Endodermal cell (in vitro differentiated cells): ENCODE data around the gene DCST2. TPM values are rescaled to one million over a fixed set of nuclear protein-coding genes. Genes with fewer than 3 reads are reported as not detected.

Experiments
- DNase-seq: peaks from one replicate; pipeline ENCODE4 v3.0.0-alpha.2; 2017
- H3K27ac ChIP-seq: 2 replicates; pipeline ENCODE4 v1.5.1; 2013; ENCODE audit warnings: mild to moderate bottlenecking, low read depth, low read length, moderate library complexity
- H3K27me3 ChIP-seq: 2 replicates; pipeline ENCODE4 v1.6.1; 2013; ENCODE audit warnings: mild to moderate bottlenecking, low read length, moderate library complexity; ENCODE audit not compliant: insufficient read depth, control insufficient read depth, poor library complexity, severe bottlenecking
- H3K36me3 ChIP-seq: 2 replicates; pipeline ENCODE4 v1.7.0; 2013; ENCODE audit warnings: mild to moderate bottlenecking, low read length, moderate library complexity; ENCODE audit not compliant: control insufficient read depth, insufficient read depth
- H3K4me1 ChIP-seq: one replicate; pipeline ENCODE4 v1.7.0; 2013; ENCODE audit warnings: low read length; ENCODE audit not compliant: control insufficient read depth, insufficient read depth
- H3K4me3 ChIP-seq: 2 replicates; pipeline ENCODE4 v1.5.1; 2013; ENCODE audit warnings: mild to moderate bottlenecking, low read length, moderate library complexity
- H3K9ac ChIP-seq: 2 replicates; pipeline ENCODE4 v1.6.1; 2013; ENCODE audit warnings: mild to moderate bottlenecking, low read length, moderate library complexity; ENCODE audit not compliant: poor library complexity, severe bottlenecking; ENCODE audit errors: extremely low read depth
- H3K9me3 ChIP-seq: 2 replicates; pipeline ENCODE4 v1.6.1; 2013; ENCODE audit warnings: mild to moderate bottlenecking, low read length, moderate library complexity; ENCODE audit not compliant: control insufficient read depth
- H3K27ac Mint-ChIP-seq: 2 replicates; pipeline ENCODE4 v1.8.0; 2020; ENCODE audit warnings: mixed read lengths
- H3K27me3 Mint-ChIP-seq: 2 replicates; pipeline ENCODE4 v1.8.0; 2021; ENCODE audit warnings: mild to moderate bottlenecking, mixed read lengths; ENCODE audit not compliant: insufficient read depth
- H3K36me3 Mint-ChIP-seq: 2 replicates; pipeline ENCODE4 v1.8.0; 2020; ENCODE audit warnings: low read depth, mixed read lengths
- H3K4me1 Mint-ChIP-seq: 2 replicates; pipeline ENCODE4 v1.8.0; 2020; ENCODE audit warnings: mixed read lengths
- H3K4me3 Mint-ChIP-seq: 2 replicates; pipeline ENCODE4 v1.8.0; 2020; ENCODE audit warnings: mild to moderate bottlenecking, moderate library complexity, mixed read lengths
- H3K9me3 Mint-ChIP-seq: 2 replicates; pipeline ENCODE4 v1.8.0; 2020; ENCODE audit warnings: mild to moderate bottlenecking, mixed read lengths
- WGBS, 2 experiments: methylation state at CpG; one replicate each; pipeline versions ENCODE4 v1.1.5 to v1.1.7; 2013; ENCODE audit warnings: missing lambda C conversion rate in 2 of 2, mixed read lengths in 1 of 2; ENCODE audit not compliant: insufficient coverage in 1 of 2, insufficient read length in 1 of 2; 5-methylcytosine and 5-hydroxymethylcytosine counted together
- total RNA-seq, 2 donors: library from RNA; stranded (reverse); fragmentation: NEBNext Ultra II Directional in 1 of 2; extraction: Animal tissue kit (Norgen Biotek cat#: 25700) in 1 of 2; gene quantifications; 2 replicates in 1 of 2; 3 replicates in 1 of 2; pipeline ENCODE4 v1.2.1, GENCODE V29; 2021
- TF ChIP-seq, protein P1 (sequence below): fragments of 200-600 bp; sonication (generic); conservative IDR thresholded peaks from 2 replicates; pipeline ENCODE4 v1.5.0; 2021; ENCODE audit warnings: antibody characterized with exemption, mild to moderate bottlenecking

The DCST2 gene
- total RNA-seq, 2 donors from 2014 or later = 0.44 to 2.0 TPM

DNA sequence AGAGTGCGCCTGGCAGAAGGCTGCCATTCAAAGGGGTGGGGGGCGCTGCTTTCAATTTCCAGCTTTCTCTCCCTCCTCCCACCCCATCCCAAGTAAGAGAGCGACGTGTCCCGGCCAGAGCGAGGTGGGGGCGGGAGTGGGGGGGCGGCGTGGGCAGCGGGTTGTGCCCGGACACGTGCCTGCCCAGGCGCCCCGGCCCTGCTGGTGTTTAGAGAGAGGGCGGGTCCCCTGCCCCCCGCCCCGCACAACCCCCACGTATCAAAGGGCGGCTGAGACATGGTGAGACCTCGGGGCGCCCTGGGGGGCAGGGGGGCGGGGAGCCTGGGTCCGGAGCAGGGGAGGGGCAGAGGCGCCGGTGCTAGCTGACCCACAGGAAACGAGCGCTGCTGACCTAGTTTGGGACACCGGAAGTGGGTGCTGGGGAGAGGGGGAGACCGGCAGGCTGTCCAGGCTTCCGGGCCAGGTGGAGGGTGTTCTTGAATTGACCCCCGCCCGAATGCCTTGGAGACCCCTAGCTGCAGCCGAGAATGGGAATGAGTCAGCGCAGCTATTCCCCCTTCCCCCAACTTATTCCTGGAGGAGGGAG lies 29.7 kb downstream of the DCST2 start:
- H3K9me3 Mint-ChIP-seq = no peaks in the 10 kb centered on the region
- Histone ChIP-seq H3K9me3 (no peaks in the 10 kb centered on the region), H3K9ac (peak overlapping the region; percentile 53), H3K27me3 (no peaks in the 10 kb centered on the region), H3K36me3 (no peaks in the 10 kb centered on the region), H3K27ac (no peak overlapping the region), H3K4me1 (peaks cover 9% of the 10 kb centered on the region), H3K4me3 (peak overlapping the region; percentile 93)
- no peaks in the 10 kb centered on the region for H3K36me3 Mint-ChIP-seq
- H3K27me3 Mint-ChIP-seq = peaks cover 2% of the 10 kb centered on the region
- 0 to 4% methylated on average over 1 to 29 of the region's 34 CpGs for WGBS, 2 experiments
- TF ChIP-seq, protein P1, sequence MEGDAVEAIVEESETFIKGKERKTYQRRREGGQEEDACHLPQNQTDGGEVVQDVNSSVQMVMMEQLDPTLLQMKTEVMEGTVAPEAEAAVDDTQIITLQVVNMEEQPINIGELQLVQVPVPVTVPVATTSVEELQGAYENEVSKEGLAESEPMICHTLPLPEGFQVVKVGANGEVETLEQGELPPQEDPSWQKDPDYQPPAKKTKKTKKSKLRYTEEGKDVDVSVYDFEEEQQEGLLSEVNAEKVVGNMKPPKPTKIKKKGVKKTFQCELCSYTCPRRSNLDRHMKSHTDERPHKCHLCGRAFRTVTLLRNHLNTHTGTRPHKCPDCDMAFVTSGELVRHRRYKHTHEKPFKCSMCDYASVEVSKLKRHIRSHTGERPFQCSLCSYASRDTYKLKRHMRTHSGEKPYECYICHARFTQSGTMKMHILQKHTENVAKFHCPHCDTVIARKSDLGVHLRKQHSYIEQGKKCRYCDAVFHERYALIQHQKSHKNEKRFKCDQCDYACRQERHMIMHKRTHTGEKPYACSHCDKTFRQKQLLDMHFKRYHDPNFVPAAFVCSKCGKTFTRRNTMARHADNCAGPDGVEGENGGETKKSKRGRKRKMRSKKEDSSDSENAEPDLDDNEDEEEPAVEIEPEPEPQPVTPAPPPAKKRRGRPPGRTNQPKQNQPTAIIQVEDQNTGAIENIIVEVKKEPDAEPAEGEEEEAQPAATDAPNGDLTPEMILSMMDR = no peak
- H3K27ac Mint-ChIP-seq = peak overlapping the region; percentile 88
- DNase-seq = peak; percentile 81
- H3K4me1 Mint-ChIP-seq = peaks cover 13% of the 10 kb centered on the region
- peak overlapping the region; percentile 93 for H3K4me3 Mint-ChIP-seq

DNA sequence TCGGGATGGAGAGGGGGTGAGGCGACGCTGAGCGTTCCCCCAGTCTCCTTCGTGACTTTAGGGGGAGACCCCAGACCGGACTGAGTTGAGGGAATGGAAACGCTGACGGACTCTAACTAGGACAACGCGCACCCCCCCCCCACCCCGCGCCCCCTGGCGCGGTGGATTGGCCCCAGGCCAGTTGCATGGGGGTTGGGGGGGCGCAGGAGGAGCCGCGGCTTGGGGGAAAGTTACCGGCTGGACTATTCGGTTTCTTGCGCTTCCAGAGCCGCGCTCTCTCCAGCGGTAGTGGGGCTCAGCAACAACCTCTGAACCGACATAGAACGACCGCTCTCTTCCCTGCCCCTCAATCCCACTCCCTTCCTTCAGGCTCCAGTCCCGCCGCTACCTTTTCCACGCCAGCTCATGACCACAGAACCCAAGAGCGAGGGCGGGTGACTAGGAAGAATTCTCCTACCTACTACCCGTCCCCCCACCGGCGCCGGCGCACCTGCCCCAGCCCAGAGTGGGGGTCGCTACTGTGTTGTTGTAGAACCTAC lies 30.3 kb downstream of the DCST2 start:
- Histone ChIP-seq H3K36me3 (no peaks in the 10 kb centered on the region), H3K27me3 (no peaks in the 10 kb centered on the region), H3K9me3 (no peaks in the 10 kb centered on the region), H3K9ac (peak overlapping the region; percentile 53), H3K4me1 (peaks cover 9% of the 10 kb centered on the region), H3K4me3 (peak overlapping the region; percentile 93), H3K27ac (no peak overlapping the region)
- Mint-ChIP-seq H3K36me3 (no peaks in the 10 kb centered on the region), H3K27ac (peak overlapping the region; percentile 88), H3K9me3 (no peaks in the 10 kb centered on the region), H3K27me3 (peaks cover 3% of the 10 kb centered on the region), H3K4me1 (peaks cover 13% of the 10 kb centered on the region), H3K4me3 (peak overlapping the region; percentile 93)
- TF ChIP-seq, protein P1 = no peak
- 0% methylated on average over 16 to 36 of the region's 37 CpGs for whole genome bisulfite sequencing, 2 experiments
- DNase-seq = peak; percentile 81

DNA sequence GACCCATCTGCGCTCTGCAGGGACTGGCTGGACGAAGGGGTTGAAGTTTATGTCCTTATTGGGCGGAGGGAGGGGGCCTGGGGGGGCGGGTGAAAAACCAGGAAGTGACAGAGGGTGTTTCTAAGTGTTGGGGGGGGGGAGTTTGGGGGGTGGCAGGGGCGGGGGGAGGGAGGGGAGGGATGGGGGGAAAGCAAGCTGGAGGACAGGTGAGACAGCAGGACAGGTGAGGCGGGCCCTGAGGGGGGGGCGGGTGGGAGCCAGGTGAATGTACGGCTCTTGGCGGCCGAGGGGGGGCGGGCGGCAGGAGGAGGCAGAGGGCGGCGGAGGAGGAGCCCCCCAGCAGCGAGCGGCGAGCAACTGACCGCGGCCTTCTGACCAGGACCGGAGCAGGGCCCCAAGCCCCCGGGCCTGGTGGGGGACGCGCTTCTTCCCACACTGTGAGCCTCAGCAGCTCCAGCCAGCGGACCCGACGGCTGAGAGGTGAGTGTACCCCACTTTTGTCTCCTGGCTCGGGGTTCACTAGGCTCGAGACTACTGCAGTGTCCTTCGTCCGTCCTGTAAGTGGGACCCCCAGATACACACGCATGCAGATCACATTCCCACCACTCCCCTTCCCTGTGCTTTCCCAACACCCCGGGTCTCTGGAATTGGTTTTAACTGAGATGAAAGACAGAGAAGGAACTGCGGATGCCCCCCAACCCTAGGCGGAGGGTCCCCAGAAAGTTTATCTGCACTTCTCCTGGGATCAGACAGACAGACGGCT lies 30.9 kb downstream of the DCST2 start, which contains the start of gene ZBTB7B:
TSS of gene ZBTB7B (plus strand) at position 339 of the 763 bp plus-strand sequence. CDS start 11,859 bp downstream, outside the sequence.
- no peaks in the 10 kb centered on the region for H3K27me3 ChIP-seq
- Mint-ChIP-seq H3K9me3 (no peaks in the 10 kb centered on the region), H3K27ac (peak within 1 kb of the TSS; percentile 88), H3K4me3 (peak within 1 kb of the TSS; percentile 93), H3K4me1 (peaks cover 14% of the 10 kb centered on the region), H3K36me3 (no peaks in the 10 kb centered on the region), H3K27me3 (peaks cover 3% of the 10 kb centered on the region)
- no peaks in the 10 kb centered on the region for H3K9me3 ChIP-seq
- H3K9ac ChIP-seq = peak within 1 kb of the TSS; percentile 57
- peaks cover 9% of the 10 kb centered on the region for H3K4me1 ChIP-seq
- DNase-seq = peak; percentile 77
- H3K27ac ChIP-seq = peak within 1 kb of the TSS; percentile 91
- H3K4me3 ChIP-seq = peak within 1 kb of the TSS; percentile 93
- 1% methylated on average over 18 to 28 of the region's 35 CpGs for WGBS, 2 experiments
- TF ChIP-seq, protein P1 = no peak
- H3K36me3 ChIP-seq = no peaks in the 10 kb centered on the region
